HG03469 (cell line): Measurements from ENCODE around the gene PRDM16.

ENCODE experiments used
- ATAC-seq: cut with Tn5 transposase; IDR thresholded peaks from one replicate; pipeline ENCODE4 v1.9.1; 2021; ENCODE audit warnings: mild to moderate bottlenecking, moderate library complexity, moderate number of reproducible peaks; ENCODE audit not compliant: unreplicated experiment

The PRDM16 gene

DNA sequence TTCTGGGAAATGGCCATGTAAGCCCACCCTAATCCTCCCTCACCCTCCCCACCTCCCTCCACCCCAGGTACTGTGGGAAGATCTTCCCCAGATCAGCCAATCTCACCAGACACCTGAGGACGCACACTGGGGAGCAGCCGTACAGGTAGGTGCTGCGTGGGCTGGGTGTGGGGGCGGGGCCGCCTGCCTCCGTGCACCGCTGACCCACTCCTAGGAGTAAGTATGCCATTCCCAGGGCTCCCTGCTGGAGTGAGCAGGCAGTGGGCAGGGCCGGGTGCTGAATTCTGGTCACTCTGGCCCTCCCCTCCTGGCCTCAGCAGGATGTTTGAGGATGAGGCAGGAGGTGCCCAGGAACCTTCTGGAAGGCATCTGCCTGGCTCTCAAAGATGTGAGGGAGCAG, 349.6 kb downstream of the PRDM16 start:
- no peak for ATAC-seq

DNA sequence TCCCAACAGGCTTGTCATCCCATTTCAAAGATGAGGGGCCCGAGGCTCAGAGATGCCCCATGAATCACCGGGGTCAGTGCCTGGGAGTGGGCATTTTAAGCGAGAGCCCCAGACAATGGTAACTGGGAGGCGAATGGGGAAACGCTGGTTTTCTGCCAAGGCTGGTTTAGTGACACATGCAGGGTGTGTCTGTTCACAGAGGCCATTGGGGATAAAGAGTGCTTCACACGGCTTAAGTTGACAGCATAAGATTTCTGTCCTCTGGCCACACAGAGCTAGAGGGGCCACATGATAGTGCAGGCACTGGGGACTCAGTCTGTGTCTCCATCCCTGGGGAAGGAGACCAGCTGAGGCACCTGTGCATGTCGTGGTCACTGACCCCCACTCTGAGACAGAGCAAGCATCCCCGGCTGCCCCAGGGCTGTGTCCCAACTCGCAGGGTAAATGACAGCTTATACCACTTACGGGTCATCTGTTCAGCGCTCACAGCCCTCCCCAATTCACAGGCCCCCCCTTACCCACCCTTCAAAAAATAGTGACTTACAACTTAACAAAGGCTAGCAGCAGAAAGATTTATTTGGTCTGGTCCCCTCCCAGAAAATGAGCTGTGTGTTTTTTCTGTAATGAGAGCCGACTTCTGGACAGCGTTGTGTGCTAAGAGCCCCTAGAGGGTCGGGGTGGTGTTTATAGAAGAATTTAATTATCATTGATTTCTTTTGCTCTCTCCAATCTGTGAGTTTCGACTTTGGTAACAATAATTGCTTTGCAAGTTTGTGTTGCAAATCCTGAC, 350.6 kb downstream of the PRDM16 start:
- ATAC-seq: no peak

DNA sequence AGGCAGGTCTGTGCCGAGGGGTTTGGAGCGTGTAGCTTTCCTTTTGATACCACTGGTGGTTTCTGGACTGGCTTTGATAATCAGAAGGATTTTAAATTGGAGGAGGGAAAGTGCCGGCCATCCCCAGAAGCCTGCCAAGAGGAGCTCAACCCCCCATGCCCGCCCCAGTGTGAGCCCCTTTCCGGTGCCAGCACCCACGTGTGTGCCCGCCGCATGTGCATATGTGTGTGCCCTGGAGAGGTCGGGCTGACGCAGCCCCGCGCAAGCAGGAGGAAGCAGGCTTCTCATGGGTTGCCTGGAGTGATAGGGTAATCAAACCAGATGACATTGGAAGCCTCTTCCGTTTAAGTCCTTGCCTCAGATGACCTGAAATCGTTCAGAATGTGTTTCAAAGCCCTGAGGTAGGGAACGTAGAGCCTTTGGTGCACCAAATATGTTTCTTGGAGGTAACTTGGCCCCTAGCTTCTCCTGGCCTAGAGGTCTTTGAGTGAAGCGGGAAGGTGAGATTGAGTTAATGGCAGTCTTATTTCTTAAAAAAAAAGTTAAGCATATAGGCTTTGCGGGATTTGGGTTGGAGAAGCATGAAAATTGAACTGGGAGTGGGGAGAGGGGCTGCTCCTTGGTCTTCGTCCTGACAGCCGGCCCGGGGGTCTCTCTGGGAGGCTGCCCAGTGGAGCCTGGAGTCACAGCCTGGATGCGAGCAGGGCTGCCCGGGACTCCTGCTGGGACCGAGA, 351.4 kb downstream of the PRDM16 start:
- no peak for ATAC-seq

DNA sequence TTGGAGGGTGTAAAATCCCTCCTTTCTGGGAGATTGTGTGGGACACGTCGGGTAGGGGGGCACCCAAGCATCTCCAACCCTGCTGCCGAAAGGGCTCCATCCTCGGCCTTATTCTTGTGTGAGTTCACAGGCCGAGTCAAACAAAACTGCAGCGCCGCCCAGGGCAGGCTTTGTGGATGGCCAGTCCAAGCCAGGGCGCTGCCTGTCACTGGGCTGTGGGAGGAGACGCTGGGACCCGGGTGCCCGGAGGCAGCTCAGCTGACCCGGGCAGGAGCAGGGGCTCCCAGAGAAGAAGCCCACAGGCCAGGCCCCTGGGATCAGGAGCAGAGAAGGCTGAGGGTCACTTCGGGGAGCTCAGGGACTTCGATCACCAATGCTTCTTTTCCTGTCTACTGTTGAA, 353.6 kb downstream of the PRDM16 start:
- ATAC-seq: no peak

DNA sequence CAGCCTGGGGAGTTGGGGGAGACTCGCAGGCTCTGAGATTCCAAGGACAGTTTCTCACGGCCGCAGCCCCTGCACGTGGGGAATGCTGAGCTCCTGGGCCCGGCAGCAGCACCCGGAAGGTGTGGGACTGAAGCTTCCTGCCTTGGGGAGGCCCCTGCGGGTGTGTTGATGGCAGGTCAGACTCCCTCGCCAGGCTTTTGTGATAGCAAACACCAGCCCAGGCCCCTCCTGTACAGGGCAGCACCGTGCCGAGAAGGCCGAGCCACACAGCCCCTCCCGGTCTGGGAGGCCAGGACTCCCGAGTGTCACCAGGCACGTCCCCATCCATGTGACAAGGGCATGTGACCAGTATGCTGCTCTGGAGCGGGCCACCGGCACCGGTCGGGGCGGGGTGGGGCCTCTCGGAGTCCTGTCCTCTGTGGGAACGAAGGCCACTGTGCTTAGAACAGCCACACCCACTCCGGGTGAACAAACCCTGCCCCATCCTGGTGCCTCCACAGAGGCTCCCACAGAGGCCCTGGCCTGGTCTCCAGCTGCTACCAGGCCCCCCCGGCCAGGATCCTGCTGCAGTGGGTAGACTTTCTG, 354.3 kb downstream of the PRDM16 start:
- no peak for ATAC-seq

DNA sequence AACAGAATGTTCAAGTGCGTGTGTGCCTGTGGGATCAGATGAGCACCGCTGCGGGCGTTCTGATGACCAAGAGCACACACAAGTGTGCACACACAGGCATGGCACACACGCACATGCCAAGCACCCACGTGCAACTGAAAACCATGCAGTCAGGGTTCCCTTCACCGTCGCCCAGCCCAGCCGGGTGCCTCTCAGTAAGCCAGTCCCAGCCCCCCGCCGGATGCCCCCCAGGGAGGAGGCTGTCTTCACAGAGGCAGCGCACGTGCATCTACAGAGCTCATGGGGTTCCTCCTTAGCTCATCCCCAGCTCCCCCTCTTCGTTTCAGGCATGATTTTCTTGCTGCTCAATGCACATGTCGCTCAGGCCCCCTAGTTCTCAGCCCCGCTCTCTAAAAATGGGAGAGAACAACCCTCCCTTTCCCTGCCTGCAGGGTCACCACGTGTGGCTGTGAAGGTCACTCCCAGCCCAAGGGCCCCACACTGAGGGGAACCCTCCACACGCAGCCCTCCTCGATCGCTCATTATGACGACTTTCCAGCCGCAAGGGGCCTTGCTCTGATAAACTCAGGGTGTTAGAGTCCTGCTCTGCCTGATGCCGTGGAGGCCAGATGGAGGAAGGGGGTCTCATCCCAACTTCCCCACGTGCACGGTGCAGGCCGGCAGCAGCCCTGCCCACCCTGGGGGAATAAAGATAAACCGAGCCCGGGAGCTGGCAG, 355.1 kb downstream of the PRDM16 start:
- ATAC-seq: no peak

DNA sequence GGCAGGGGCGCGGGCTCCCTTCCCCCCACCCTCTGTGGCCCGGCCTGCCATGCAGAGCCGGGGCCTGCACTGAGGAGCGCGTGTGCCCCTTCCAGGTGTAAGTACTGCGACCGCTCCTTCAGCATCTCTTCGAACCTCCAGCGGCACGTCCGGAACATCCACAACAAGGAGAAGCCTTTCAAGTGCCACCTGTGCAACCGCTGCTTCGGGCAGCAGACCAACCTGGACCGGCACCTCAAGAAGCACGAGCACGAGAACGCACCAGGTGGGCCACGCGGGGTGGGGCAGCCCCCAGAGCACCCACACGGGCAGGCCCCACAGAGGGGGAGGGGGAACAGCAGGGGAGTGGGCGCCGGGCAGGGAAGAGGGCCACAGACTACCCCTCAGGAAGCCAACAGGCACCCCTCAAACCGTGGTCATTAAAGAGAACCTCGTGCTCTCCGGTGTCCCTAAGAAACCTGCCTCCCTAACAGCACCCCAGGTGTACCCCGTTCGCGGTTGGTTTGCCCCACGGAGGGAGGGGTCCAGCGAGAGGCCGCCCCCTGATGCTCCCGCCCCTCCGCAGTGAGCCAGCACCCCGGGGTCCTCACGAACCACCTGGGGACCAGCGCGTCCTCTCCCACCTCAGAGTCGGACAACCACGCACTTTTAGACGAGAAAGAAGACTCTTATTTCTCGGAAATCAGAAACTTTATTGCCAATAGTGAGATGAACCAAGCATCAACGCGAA, 356.6 kb downstream of the PRDM16 start:
- ATAC-seq: no peak

DNA sequence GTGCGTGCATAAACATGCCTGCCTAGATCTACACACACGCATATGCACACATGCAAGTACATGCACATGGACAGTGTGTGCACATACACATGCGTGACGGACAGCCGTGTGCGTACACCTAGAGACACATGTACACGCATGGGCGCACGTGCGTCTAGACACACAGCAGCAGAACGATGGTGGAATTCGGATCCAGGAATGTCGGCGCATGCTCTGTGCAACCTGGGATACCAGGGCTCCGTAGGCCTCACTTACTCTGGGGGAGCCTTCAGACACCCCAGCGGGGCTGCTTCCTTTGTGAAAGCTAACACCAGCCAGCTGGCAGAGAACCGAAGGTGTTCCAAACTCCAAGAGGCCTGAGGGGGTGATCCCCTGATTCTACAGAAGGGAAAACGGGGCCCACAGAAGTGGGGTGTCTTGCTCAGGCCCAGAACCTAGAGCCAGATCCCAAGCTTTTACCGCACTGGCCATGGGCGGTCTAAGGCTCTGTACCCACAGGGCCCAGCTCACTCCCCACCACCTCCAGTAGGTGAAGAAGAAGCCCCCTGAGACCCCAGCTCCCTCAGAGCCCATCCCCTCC, 358.0 kb downstream of the PRDM16 start:
- no peak for ATAC-seq

DNA sequence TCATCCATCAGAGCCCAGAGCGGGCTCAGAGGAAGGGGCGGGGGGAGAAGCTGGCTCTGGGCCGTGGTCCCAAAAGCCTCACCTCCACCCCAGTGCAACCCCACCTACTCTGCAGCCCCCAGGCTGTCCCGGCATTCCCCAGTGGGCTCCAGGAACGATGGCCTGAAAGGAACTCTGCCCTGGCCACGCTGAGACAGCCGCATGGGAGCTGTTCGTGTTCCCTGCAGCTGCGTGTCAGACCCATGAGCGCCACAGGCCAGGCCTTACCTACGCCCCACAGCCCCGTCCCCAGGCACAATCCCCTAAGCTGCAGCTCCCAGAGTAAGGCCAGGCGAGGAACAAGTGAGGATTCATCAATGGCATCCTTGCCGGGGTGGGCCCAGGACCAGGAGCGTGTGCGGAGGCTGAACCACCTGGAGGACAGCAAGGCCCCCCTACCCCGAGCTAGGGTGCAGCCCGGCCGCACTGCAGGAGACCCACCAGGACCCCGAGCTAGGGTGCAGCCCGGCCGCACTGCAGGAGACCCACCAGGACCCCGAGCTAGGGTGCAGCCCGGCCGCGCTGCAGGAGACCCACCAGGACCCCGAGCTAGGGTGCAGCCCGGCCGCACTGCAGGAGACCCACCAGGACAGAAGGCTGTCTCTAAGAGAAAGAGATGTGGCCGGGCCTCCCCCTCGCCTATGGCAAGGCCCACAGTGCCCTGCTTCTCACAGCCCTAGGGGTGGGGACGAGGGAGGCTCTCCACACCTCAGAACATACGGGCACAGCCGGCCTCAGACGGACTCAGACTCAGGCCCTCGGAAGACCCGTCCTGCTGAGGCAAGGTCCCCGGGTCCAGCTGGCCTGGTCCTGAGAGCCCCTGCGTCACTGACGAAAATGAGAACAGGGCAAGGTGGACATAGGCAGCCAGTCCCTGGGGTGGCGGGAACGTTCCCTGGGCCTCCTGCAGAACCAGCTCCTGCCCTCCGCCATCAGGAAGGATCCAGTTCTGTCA, 359.0 kb downstream of the PRDM16 start:
- ATAC-seq: no peak

DNA sequence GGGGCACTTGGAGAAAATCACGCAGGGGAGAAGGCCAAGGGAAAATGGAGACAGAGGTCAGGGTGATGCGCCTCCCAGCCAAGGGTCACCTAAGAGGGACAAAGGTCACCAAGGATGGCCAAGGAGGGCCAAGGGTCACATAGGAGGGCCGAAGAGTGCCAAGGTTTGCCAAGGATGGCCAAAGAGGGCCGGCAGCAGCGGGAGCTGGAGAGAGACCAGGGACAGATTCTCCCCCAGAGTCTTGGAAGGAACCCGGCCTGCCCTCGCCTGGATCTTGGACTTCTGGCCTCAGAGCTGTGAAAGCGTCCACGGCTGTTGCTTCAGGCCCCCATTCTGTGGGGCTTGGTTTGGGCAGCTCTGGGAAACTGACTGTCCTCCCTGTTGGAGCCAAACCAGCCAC, 359.9 kb downstream of the PRDM16 start:
- no peak for ATAC-seq

DNA sequence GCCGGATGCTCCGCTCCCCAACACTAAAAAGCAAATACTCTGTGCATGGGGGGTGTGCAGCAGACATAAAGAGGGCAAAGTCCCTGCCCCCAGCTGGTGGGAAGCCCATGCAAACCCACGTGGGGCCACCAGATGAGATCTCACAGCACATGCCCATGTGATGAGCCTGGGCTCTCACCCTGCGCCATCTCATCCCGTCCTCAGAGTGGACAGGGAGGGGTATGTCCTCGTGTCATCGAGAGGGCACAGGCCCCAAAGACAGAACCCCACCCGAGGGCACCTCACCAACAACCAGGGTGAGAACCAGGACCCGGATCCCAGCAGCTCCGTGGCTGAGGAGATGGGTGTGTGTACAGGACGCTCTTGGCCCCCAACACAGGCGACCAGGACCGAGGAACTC, 360.3 kb downstream of the PRDM16 start:
- ATAC-seq: no peak

DNA sequence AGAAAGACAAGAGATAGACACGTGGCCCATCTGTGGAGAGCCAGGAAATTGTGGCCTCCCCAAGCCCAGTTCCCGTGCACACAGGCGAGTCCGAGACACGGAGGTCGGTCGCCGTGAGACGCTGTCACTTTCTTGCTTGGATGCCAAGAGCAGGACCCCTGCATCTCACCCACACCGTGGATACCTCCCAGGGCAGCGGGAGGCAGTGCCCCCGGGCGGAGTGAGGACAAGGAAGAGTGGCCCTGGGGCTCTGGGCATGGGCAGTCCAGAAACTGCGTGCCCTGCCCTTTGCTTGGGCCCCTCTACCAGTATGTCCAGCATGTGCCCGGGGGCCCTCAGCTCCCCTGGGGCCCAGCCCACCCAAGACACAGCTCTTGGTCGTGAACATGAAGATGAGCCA, 360.8 kb downstream of the PRDM16 start:
- ATAC-seq: no peak

DNA sequence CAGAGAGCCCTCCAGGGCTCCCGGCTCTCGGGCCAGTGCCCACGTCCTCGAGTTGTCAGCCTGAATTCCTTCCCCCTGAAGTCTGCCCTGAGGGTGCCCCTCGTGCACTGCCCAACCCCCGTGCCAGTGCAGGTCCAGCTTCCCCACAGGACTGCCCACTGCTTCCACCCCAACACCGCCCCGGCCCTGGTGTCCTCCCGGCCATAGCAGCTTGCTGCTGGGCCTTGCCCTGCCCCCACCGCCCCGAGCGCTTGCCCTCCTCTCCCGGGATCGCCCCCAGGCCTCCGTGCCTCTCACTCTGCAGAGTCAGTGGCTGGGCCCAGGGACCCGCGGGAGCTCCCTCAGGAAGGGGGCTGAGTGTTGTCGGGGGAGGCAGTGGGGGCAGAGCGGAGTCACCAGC, 361.4 kb downstream of the PRDM16 start:
- no peak for ATAC-seq

DNA sequence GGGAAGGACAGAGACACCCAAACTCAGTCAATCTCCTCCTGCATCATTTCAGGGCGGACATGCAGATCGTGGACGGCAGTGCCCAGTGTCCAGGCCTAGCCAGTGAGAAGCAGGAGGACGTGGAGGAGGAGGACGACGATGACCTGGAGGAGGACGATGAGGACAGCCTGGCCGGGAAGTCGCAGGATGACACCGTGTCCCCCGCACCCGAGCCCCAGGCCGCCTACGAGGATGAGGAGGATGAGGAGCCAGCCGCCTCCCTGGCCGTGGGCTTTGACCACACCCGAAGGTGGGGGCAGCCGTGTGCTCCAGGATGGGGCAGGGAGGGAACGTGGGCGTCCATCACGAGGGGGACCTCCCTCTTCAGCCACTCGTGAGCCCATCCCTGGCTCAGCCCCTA, 361.8 kb downstream of the PRDM16 start:
- no peak for ATAC-seq

DNA sequence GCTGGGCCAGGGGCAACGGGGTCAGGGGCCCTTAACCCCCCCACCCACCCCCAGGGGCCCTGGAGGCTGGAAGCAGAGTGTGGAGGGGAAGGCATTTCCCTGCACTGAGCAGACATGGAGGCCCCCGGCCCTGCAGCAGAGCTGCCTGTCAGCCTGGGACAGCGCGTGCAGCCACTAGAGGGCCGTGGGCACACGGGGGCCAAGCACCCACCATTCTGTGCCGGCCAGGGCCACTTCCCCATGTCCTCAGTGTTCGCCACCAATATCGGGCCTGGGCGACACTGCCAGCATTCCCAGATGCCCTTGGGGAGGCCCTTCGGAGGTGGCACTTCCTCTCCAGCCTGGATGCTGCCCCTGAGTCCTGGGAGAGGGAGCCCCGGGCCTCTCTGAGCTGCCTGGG, 362.3 kb downstream of the PRDM16 start:
- no peak for ATAC-seq

DNA sequence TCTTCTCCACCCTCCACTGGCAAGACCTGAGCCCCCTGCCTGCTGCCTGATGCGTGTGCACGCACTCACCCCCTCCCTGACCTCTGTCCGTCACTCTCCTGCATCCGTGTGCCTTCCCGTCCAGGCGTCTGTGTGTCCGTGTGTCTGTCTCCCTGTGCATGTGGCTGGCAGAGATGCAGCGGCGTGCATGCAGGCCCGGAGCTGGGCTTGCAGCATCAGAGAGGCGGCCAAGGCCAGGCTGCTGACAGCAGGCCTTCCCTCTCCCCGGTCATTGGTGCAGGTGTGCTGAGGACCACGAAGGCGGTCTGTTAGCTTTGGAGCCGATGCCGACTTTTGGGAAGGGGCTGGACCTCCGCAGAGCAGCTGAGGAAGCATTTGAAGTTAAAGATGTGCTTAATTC, 362.7 kb downstream of the PRDM16 start:
- ATAC-seq: no peak

DNA sequence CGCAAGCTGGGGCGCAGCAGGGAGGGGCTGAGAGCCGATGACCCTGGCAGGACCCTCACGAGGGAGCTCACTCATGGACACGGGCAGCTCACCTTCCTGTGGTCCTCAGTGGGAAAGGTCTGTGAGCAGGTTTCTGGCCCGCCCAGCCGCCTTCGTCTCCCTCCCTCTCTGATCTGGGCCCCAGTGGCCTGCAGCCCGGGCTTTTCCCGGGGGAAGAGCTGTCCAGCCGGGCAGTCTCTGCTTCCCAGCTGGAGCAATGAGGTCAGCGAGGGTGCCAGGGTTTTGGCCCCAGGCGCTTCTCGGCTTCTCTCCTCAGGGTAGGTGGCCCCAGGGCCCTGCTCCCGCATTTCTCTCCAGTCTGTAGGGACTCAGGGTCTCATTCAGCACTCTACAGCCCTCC, 363.3 kb downstream of the PRDM16 start:
- ATAC-seq: no peak

DNA sequence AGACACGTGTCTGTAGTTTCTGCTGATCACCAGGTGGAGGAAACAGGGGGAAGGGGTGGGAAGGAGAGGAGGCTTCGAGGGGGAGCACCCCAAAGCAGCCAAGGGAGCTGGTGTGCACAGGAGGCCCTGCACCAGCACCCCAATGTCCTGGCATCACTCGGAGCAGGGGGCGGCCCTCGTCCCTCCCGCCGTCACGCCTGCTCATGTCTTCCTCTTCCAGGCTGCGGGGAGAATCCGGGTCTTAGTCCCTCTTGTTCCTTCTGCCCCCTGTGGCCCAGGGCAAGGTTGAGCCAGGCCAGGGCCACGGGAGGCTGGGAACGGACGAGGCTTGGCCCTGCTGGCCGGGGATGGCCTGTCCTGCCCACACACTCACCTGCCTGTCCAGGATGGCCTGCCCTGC, 364.1 kb downstream of the PRDM16 start:
- no peak for ATAC-seq

DNA sequence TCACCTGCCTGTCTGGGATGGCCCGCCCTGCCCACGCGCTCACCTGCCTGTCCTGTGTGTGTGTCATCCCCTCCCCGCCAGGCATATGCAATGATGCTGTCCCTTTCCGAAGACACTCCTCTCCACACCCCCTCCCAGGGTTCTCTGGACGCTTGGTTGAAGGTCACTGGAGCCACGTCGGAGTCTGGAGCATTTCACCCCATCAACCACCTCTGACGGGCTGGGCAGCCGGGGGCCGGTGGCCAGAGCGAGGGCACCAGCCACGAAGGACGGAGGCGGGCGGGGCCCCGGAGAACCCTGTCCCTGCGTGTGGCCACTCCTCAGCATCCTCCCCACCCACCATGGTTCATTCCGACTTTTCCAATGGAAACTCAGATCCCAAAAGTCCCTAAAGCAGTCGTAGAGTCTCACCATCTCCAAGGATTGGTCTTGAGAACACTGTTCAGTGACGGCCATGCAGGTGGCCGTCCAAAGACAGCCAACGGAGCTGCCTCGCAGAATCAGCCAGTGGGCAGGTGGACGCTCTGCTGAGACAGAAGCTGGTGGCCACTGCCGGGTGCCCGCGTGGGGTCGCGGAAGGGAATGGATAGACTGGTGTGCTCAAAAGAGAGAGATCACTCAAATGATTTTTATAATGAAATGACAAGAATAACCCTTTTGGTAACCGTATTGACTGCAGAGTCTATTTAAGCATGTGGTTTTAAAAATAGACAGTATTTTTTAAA, 364.8 kb downstream of the PRDM16 start:
- no peak for ATAC-seq
